Adrenal gland (tissue), 12 donors: ENCODE measurements around the gene TTC33. TPM values are rescaled to one million over a fixed set of nuclear protein-coding genes. Genes with fewer than 3 reads are reported as not detected.

Source experiments
- DNase-seq, 7 donors: peaks; one replicate each; pipeline ENCODE4 v3.0.0-alpha.2; 2019 to 2020
- H3K27ac ChIP-seq, 5 donors: fragments of 200-600 bp; sonication (generic) in 4 of 5; 1 replicate in 3 of 5; 2 replicates in 2 of 5; pipeline versions ENCODE4 v1.5.1 to v1.8.0; 2016 to 2020; ENCODE audit warnings: mild to moderate bottlenecking in 1 of 5
- H3K27me3 ChIP-seq: fragments of 200-600 bp; 2 replicates; pipeline ENCODE4 v1.8.0; 2021
- H3K36me3 ChIP-seq, 2 donors: fragments of 200-600 bp; replicated peaks in 1 of 2; 1 replicate in 1 of 2; 2 replicates in 1 of 2; pipeline versions ENCODE4 v1.5.1 to v1.8.0; 2018 to 2022
- H3K4me1 ChIP-seq, 2 donors: fragments of 200-600 bp; replicated peaks in 1 of 2; 1 replicate in 1 of 2; 2 replicates in 1 of 2; pipeline versions ENCODE4 v1.5.1 to v1.8.0; 2018 to 2021
- H3K4me3 ChIP-seq, 4 donors: fragments of 200-600 bp; sonication (generic) in 3 of 4; one replicate each; pipeline ENCODE4 v1.5.1; 2016 to 2018
- H3K9me3 ChIP-seq, 3 donors: fragments of 200-600 bp; sonication (generic) in 1 of 3; replicated peaks in 1 of 3; 1 replicate in 2 of 3; 2 replicates in 1 of 3; pipeline versions ENCODE4 v1.5.1 to v1.8.0; 2016 to 2021
- POLR2A ChIP-seq, 2 donors: fragments of 450-650 bp; IDR thresholded peaks; one replicate each; pipeline ENCODE4 v1.6.1; 2017; ENCODE audit warnings: antibody characterized with exemption in 2 of 2, mild to moderate bottlenecking in 2 of 2, moderate library complexity in 1 of 2
- WGBS, 4 donors: extraction: QIAGEN DNeasy Blood & Tissue Kit in 2 of 4; methylation state at CpG; one replicate each; pipeline versions ENCODE4 v1.1.5 to v1.1.7; 2013 to 2017; 5-methylcytosine and 5-hydroxymethylcytosine counted together
- intact Hi-C, 2 donors: fragments of 100-400 bp; cut with DNase I; formaldehyde crosslinking; loops; one replicate each; pipeline versions ENCODE4 v1.14.1 to v1.15.0; 2022 to 2023
- polyA plus RNA-seq, 3 donors: library from polyadenylated mRNA; stranded (reverse); fragments of 200-250 nt in 2 of 3; fragments of 350-450 nt in 1 of 3; fragmentation: Illumina TruSeq in 1 of 3; extraction: RNeasy Lipid Tissue Mini Kit (QIAGEN cat#74804) in 1 of 3; gene quantifications; one replicate each; pipeline ENCODE4 v1.2.3, GENCODE V29; 2013 to 2014
- total RNA-seq, 9 donors: library from RNA; depleted of rRNA in 4 of 9; stranded (reverse); fragments of >200 nt in 4 of 9; fragments of 120-200 nt in 1 of 9; fragmentation: NEBNext Ultra II Directional in 1 of 9; extraction: Animal tissue kit (Norgen Biotek cat#: 25700) in 1 of 9; gene quantifications; one replicate each; pipeline versions ENCODE4 v1.1.0 to v1.2.4, GENCODE V29; 2013 to 2023
- TF ChIP-seq, protein P1 (sequence below), 6 experiments: fragments of 450-650 bp in 4 of 6; fragments of 200-600 bp in 2 of 6; sonication (generic) in 1 of 6; IDR thresholded peaks; 1 replicate in 5 of 6; 2 replicates in 1 of 6; pipeline versions ENCODE4 v1.5.1 to v1.8.0; 2016 to 2021; ENCODE audit warnings: antibody characterized with exemption in 6 of 6, mild to moderate bottlenecking in 2 of 6, moderate library complexity in 1 of 6
- donor health status: healthy with polysubstance abuse.
- donor health status: Bipolar disorder and iron deficiency.
- donor health status: DM: yes; HTN: yes; CAD: no.
- donor health status: DM: no; HTN: no; CAD: no.
- donor health status: DM: no; HTN: no; CAD: no.
- donor health status: DM: yes; HTN: yes; CAD: no.

TTC33 gene
- total and polyA plus RNA-seq, 12 donors, result 5.8 to 33.5 (median 15.3) TPM

DNA sequence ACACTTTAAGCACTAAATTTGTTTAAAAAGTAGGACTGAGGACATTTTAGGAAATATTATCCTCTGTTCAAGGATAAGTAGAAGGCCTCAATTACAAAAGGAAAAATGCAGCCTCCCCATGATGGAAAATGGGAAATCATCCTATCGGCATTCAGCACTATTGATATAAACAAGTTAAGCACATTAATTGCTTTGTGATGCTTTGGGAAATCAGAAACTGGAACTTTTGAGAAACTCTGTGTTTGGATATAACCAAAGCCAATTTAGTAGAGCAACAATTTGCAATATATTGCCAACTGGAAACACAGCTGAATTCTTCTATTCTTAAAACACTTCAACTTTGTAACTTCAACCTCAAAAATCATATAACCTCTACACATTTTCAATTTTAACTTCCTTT, 141.3 kb downstream of the TTC33 start:
- DNase-seq, result no peak
- H3K36me3 ChIP-seq, result no peaks in the 10 kb centered on the region
- WGBS, 4 donors, result 76 to 87% (median 79%) methylated on average over 1 of the region's 1 CpG
- TF ChIP-seq, protein P1, sequence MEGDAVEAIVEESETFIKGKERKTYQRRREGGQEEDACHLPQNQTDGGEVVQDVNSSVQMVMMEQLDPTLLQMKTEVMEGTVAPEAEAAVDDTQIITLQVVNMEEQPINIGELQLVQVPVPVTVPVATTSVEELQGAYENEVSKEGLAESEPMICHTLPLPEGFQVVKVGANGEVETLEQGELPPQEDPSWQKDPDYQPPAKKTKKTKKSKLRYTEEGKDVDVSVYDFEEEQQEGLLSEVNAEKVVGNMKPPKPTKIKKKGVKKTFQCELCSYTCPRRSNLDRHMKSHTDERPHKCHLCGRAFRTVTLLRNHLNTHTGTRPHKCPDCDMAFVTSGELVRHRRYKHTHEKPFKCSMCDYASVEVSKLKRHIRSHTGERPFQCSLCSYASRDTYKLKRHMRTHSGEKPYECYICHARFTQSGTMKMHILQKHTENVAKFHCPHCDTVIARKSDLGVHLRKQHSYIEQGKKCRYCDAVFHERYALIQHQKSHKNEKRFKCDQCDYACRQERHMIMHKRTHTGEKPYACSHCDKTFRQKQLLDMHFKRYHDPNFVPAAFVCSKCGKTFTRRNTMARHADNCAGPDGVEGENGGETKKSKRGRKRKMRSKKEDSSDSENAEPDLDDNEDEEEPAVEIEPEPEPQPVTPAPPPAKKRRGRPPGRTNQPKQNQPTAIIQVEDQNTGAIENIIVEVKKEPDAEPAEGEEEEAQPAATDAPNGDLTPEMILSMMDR (IDR thresholded peaks at IDR 0.05), result no peak
- no peak for TF ChIP-seq POLR2A (IDR thresholded peaks at IDR 0.05)
- peaks cover 3 to 5% of the 10 kb centered on the region in 2 donors for H3K4me1 ChIP-seq
- intact Hi-C loops, result no loop called here
- H3K27me3 ChIP-seq, result no peaks in the 10 kb centered on the region
- no peak overlapping the region for H3K4me3 ChIP-seq
- no peak overlapping the region for H3K27ac ChIP-seq
- H3K9me3 ChIP-seq, result no peaks in the 10 kb centered on the region

DNA sequence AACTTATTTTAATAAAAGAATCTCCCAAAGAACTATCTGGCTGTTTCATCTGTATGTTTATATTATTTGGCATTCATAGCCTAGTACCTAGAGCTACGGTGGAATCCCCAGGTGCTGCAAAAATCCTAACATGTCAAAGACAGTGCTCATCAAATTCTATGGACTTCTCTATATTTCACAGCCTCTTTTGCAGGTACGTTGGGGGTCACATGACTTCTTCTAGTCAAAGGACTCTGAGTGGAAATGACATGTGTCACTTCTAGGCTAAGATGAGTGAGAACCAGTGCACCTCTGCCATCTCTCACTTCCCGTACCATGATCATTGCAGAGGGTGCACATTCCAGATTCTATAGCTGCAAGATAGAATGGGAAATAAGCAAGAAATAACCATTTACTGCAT, 148.6 kb downstream of the TTC33 start:
- Histone ChIP-seq H3K9me3 (no peaks in the 10 kb centered on the region), H3K36me3 (no peaks in the 10 kb centered on the region), H3K4me3 (no peak overlapping the region), H3K4me1 (peaks cover 0 to 3% of the 10 kb centered on the region in 2 donors), H3K27ac (no peak overlapping the region), H3K27me3 (no peaks in the 10 kb centered on the region)
- 77 to 88% (median 83%) methylated on average over 3 of the region's 3 CpGs for WGBS, 4 donors
- TF ChIP-seq, protein P1 (IDR thresholded peaks at IDR 0.05), result no peak
- DNase-seq, result no peak
- intact Hi-C loops, result no loop called here

DNA sequence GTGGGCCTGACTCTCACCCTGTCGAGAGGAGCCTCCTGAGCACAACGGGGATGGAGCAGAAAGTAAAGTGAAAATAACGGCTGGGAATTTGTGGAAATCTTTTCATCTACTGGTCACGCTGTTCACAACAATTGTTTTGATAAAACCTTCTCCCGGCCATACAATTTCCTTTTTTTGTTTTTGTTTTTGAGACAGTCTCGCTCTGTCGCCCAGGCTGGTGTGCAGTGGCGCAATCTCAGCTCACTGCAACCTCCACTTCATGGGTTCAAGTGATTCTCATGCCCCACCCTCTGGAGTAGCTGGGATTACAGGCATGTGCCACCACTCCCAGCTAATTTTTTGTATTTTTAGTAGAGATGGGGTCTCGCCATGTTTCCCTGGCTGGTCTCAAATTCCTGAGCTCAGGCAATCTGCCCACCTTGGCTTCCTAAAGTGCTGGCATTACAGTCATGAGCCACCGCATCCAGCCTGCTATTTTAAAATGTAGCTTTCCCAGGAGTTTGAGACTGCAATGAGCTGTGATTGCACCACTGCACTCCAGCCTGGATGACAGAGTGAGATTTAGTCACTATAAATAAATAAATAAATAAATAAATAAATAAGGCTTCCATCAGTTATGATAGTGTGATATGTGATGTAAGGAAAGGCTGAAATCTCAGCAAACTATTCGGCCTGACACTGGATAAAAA, 149.5 kb downstream of the TTC33 start:
- no peaks in the 10 kb centered on the region for H3K9me3 ChIP-seq
- H3K4me3 ChIP-seq, result no peak overlapping the region
- 55 to 67% (median 61%) methylated on average over 11 of the region's 11 CpGs for WGBS, 4 donors
- H3K27me3 ChIP-seq, result no peaks in the 10 kb centered on the region
- H3K27ac ChIP-seq, result peak overlapping the region in 1 of 5 donors; percentile 57
- H3K36me3 ChIP-seq, result no peaks in the 10 kb centered on the region
- TF ChIP-seq POLR2A (IDR thresholded peaks at IDR 0.05), result no peak
- TF ChIP-seq, protein P1 (IDR thresholded peaks at IDR 0.05), result no peak
- no peaks in the 10 kb centered on the region for H3K4me1 ChIP-seq
- intact Hi-C loops, result no loop called here
- DNase-seq, result no peak

DNA sequence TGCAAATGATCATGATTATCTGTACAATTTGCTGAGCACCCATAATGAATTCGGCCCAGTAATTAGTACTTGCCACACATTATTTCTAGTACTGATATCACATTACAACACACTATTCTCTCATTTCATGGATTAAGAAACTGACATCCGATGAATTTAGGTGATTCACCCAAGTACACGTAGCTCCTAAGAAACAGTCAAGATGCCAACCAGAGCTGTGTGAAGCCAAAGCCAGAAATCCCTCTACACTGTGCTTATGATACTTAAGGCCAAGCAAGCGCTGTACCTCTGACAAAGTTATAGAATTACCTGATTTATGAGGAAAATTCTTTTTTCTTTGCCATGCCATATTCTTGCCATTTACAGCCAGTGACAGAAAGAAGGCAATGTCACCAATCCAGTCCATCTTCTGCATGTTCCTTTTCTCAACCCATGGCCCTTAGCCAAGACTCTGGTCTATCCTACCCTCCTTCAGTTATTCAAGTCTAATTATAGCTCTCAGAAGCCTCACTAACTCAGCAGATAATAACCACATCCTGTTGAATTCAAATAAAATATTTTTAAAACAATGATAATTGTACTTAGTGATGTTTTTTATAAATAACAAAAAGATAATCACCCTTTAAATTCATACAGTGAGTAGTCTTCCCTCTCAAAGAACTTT, 150.3 kb downstream of the TTC33 start:
- 81 to 91% (median 83%) methylated on average over 4 of the region's 4 CpGs for WGBS, 4 donors
- DNase-seq, result peak in 2 of 7 donors; percentile 14 to 17
- H3K27ac ChIP-seq, result peak overlapping the region in 1 of 5 donors; percentile 57
- H3K4me3 ChIP-seq, result no peak overlapping the region
- H3K27me3 ChIP-seq, result no peaks in the 10 kb centered on the region
- intact Hi-C loops, result no loop called here
- H3K36me3 ChIP-seq, result no peaks in the 10 kb centered on the region
- TF ChIP-seq, protein P1 (IDR thresholded peaks at IDR 0.05), result no peak
- TF ChIP-seq POLR2A (IDR thresholded peaks at IDR 0.05), result no peak
- no peaks in the 10 kb centered on the region for H3K9me3 ChIP-seq
- no peaks in the 10 kb centered on the region for H3K4me1 ChIP-seq
